IMR-90 (cell line): ENCODE data around the gene PHLDB1. TPM values are rescaled to one million over a fixed set of nuclear protein-coding genes. Genes with fewer than 3 reads are reported as not detected.

Source experiments
- ATAC-seq: fragments of 200-7000 bp; cut with Tn5 transposase; 2 replicates; pipeline ENCODE4 v1.9.1; 2020; ENCODE audit warnings: low read depth, mild to moderate bottlenecking, moderate library complexity
- BruUV-seq: library from RNA; stranded (reverse); fragments of 400-500 nt; replicated peaks from 2 replicates; lab custom pipeline; 2021; lab: Mats Ljungman, UMichigan
- CTCF ChIA-PET: fragments of 300-600 bp; formaldehyde crosslinking; extraction: SDS; loops from one replicate; lab custom pipeline; 2021; ENCODE audit warnings: antibody characterized with exemption; lab: Yijun Ruan, JAX
- POLR2A ChIA-PET: fragments of 300-600 bp; sonication (Branson Sonifier 250); formaldehyde crosslinking; loops from one replicate; lab custom pipeline; 2022; ENCODE audit warnings: antibody characterized with exemption; ENCODE audit not compliant: unreplicated experiment; lab: Charles Lee
- DNase-seq: peaks from one replicate; pipeline ENCODE4 v3.0.0; 2013
- H2AFZ ChIP-seq: replicated peaks from 2 replicates; pipeline ENCODE3; 2013; ENCODE audit warnings: low read length, mild to moderate bottlenecking; ENCODE audit not compliant: poor library complexity
- H2AK5ac ChIP-seq: 2 replicates; pipeline ENCODE4 v1.6.1; 2013; ENCODE audit warnings: low read depth, low read length, inconsistent platforms
- H2AK9ac ChIP-seq: replicated peaks from 2 replicates; pipeline ENCODE3; 2013; ENCODE audit warnings: mild to moderate bottlenecking, low read depth, low read length, moderate library complexity; ENCODE audit not compliant: poor library complexity
- H2BK120ac ChIP-seq: 2 replicates; pipeline ENCODE4 v1.6.1; 2013; ENCODE audit warnings: low read depth, low read length, inconsistent platforms
- H2BK15ac ChIP-seq: 3 replicates; pipeline ENCODE4 v1.6.1; 2013; ENCODE audit warnings: low read depth, low read length, inconsistent platforms
- H2BK20ac ChIP-seq: 2 replicates; pipeline ENCODE4 v1.6.1; 2013; ENCODE audit warnings: low read depth, mild to moderate bottlenecking, inconsistent platforms, low read length, moderate library complexity
- H2BK5ac ChIP-seq: 2 replicates; pipeline ENCODE4 v1.6.1; 2013; ENCODE audit warnings: mild to moderate bottlenecking, low read depth, low read length, inconsistent platforms; ENCODE audit not compliant: poor library complexity, severe bottlenecking
- H3K14ac ChIP-seq: replicated peaks from 2 replicates; pipeline ENCODE4 v1.6.1; 2013; ENCODE audit warnings: low read depth, low read length, inconsistent platforms
- H3K18ac ChIP-seq: 2 replicates; pipeline ENCODE4 v1.6.1; 2013; ENCODE audit warnings: low read depth, low read length, control low read depth
- H3K23ac ChIP-seq: 2 replicates; pipeline ENCODE4 v1.6.1; 2013; ENCODE audit warnings: low read depth, low read length, inconsistent platforms
- H3K27ac ChIP-seq: 2 replicates; pipeline ENCODE4 v1.5.1; 2013; ENCODE audit warnings: mild to moderate bottlenecking, control low read depth, low read length; ENCODE audit not compliant: insufficient read depth
- H3K27me3 ChIP-seq: 2 replicates; pipeline ENCODE4 v1.6.1; 2013; ENCODE audit warnings: low read length; ENCODE audit not compliant: control insufficient read depth, insufficient read depth
- H3K36me3 ChIP-seq: 2 replicates; pipeline ENCODE4 v1.6.1; 2013; ENCODE audit warnings: low read length, mixed read lengths; ENCODE audit not compliant: control insufficient read depth, insufficient read depth
- H3K4ac ChIP-seq: 2 replicates; pipeline ENCODE4 v1.6.1; 2013; ENCODE audit warnings: low read depth, low read length, inconsistent platforms
- H3K4me1 ChIP-seq: 2 replicates; pipeline ENCODE4 v1.6.1; 2013; ENCODE audit warnings: low read length, mixed read lengths; ENCODE audit not compliant: control insufficient read depth, insufficient read depth
- H3K4me2 ChIP-seq: 2 replicates; pipeline ENCODE4 v1.6.1; 2013; ENCODE audit warnings: low read depth, mild to moderate bottlenecking, control low read depth, low read length, moderate library complexity
- H3K4me3 ChIP-seq: 2 replicates; pipeline ENCODE4 v1.5.1; 2013; ENCODE audit warnings: low read depth, mild to moderate bottlenecking, control low read depth, low read length, moderate library complexity; ENCODE audit not compliant: insufficient read depth
- H3K56ac ChIP-seq: 2 replicates; pipeline ENCODE4 v1.6.1; 2013; ENCODE audit warnings: low read length, inconsistent platforms; ENCODE audit not compliant: insufficient read depth; ENCODE audit errors: extremely low read depth
- H3K79me1 ChIP-seq, 2 experiments: 2 replicates each; pipeline ENCODE4 v1.6.1; 2013; ENCODE audit warnings: low read length in 2 of 2, inconsistent platforms in 1 of 2, low read depth in 1 of 2
- H3K9ac ChIP-seq: 2 replicates; pipeline ENCODE4 v1.6.1; 2013; ENCODE audit warnings: low read depth, low read length, control low read depth
- H3K9me1 ChIP-seq: 2 replicates; pipeline ENCODE4 v1.6.1; 2013; ENCODE audit warnings: low read length, inconsistent platforms; ENCODE audit not compliant: insufficient read depth
- H3K9me3 ChIP-seq: 2 replicates; pipeline ENCODE4 v1.6.1; 2013; ENCODE audit warnings: low read length; ENCODE audit not compliant: control insufficient read depth, insufficient read depth
- H4K20me1 ChIP-seq: 2 replicates; pipeline ENCODE4 v1.6.1; 2013; ENCODE audit warnings: low read length, inconsistent platforms; ENCODE audit not compliant: insufficient read depth
- H4K5ac ChIP-seq: 2 replicates; pipeline ENCODE4 v1.6.1; 2013; ENCODE audit warnings: mild to moderate bottlenecking, low read depth, low read length, control low read depth
- H4K8ac ChIP-seq, 2 experiments: 2 replicates each; pipeline ENCODE4 v1.6.1; 2013; ENCODE audit warnings: low read depth in 2 of 2, low read length in 2 of 2, control low read depth in 1 of 2, inconsistent platforms in 1 of 2
- H4K91ac ChIP-seq: 2 replicates; pipeline ENCODE4 v1.6.1; 2013; ENCODE audit warnings: low read depth, low read length, inconsistent platforms; ENCODE audit not compliant: insufficient read depth
- BHLHE40 ChIP-seq: fragments of 150-350 bp; IDR thresholded peaks from 2 replicates; pipeline ENCODE4 v1.6.1; 2016; ENCODE audit warnings: mild to moderate bottlenecking, low read depth, low read length
- CEBPB ChIP-seq: IDR thresholded peaks from 2 replicates; pipeline ENCODE4 v1.6.1; 2012; ENCODE audit warnings: low read depth, low read length, improper control_type of control experiment
- CHD1 ChIP-seq: IDR thresholded peaks from 2 replicates; pipeline ENCODE4 v1.6.1; 2012; ENCODE audit warnings: low read depth, low read length, improper control_type of control experiment
- CTCF ChIP-seq: conservative IDR thresholded peaks from 2 replicates; pipeline ENCODE4 v1.5.1; 2012; ENCODE audit warnings: mild to moderate bottlenecking, low read depth, low read length, improper control_type of control experiment
- FOS ChIP-seq: fragments of 150-350 bp; IDR thresholded peaks from 2 replicates; pipeline ENCODE4 v1.6.1; 2016; ENCODE audit warnings: low read depth, low read length
- MAZ ChIP-seq: IDR thresholded peaks from 2 replicates; pipeline ENCODE4 v1.6.1; 2012; ENCODE audit warnings: low read depth, mild to moderate bottlenecking, low read length, improper control_type of control experiment, moderate library complexity, borderline replicate concordance
- MXI1 ChIP-seq: IDR thresholded peaks from 2 replicates; pipeline ENCODE4 v1.6.1; 2012; ENCODE audit warnings: low read depth, mild to moderate bottlenecking, low read length, moderate library complexity, borderline replicate concordance
- RAD21 ChIP-seq: IDR thresholded peaks from 2 replicates; pipeline ENCODE4 v1.6.1; 2012; ENCODE audit warnings: low read length, improper control_type of control experiment
- RCOR1 ChIP-seq: IDR thresholded peaks from 2 replicates; pipeline ENCODE4 v1.6.1; 2012; ENCODE audit warnings: mild to moderate bottlenecking, low read length, improper control_type of control experiment; ENCODE audit not compliant: insufficient replicate concordance
- RFX5 ChIP-seq: IDR thresholded peaks from 2 replicates; pipeline ENCODE4 v1.8.0; 2012; ENCODE audit warnings: low read depth, mild to moderate bottlenecking, low read length, moderate library complexity
- SMC3 ChIP-seq: fragments of 150-350 bp; IDR thresholded peaks from 2 replicates; pipeline ENCODE4 v1.6.1; 2016; ENCODE audit warnings: low read depth, mild to moderate bottlenecking, antibody characterized with exemption, low read length, moderate library complexity
- WGBS, 2 experiments: methylation state at CpG; one replicate each; pipeline versions ENCODE4 v1.1.5 to v1.1.7; 2013; ENCODE audit warnings: missing lambda C conversion rate in 2 of 2; ENCODE audit not compliant: insufficient read length in 1 of 2; ENCODE audit errors: extremely low coverage in 2 of 2; 5-methylcytosine and 5-hydroxymethylcytosine counted together
- dilution Hi-C: fragments of 300-500 bp; cut with HindIII; formaldehyde crosslinking; loops from one replicate; pipeline ENCODE4 v1.14.3; 2018; ENCODE audit warnings: low sequenced_read_pairs; ENCODE audit not compliant: unreplicated experiment
- in situ Hi-C: fragments of 300-500 bp; cut with MboI; formaldehyde crosslinking; loops from 3 replicates; pipeline ENCODE4 v1.14.3; 2019; ENCODE audit warnings: low sequenced_read_pairs, inconsistent platforms, mixed read lengths
- intact Hi-C: fragments of 100-400 bp; cut with micrococcal nuclease; formaldehyde crosslinking; loops from 2 replicates; pipeline ENCODE4 v1.10.0; 2022
- polyA plus RNA-seq, 3 experiments: library from polyadenylated mRNA; depleted of rRNA; stranded (reverse); fragments of >200 nt; gene quantifications; 2 replicates each; pipeline ENCODE4 v1.2.3, GENCODE V29; 2012; ENCODE audit warnings: low replicate concordance in 1 of 3
- total RNA-seq: library from RNA; depleted of rRNA; stranded (reverse); fragments of >200 nt; gene quantifications from 2 replicates; pipeline ENCODE4 v1.2.3, GENCODE V29; 2012
- TF ChIP-seq, protein P1 (sequence below): fragments of 150-350 bp; IDR thresholded peaks from 2 replicates; pipeline ENCODE4 v1.6.1; 2016; ENCODE audit warnings: low read depth, mild to moderate bottlenecking, low read length, moderate library complexity, borderline replicate concordance

The PHLDB1 gene
- total and polyA plus RNA-seq, 2 of the 4 experiments (the other 2 are of a cell fraction): 40.0 to 90.4 TPM

GRCh38 chr11:118614511-118614910, 7.1 kb downstream of the PHLDB1 start:
- POLR2A ChIA-PET: no interaction called here
- H3K4me1 ChIP-seq: peaks cover 35% of the 10 kb centered on the region
- H3K56ac ChIP-seq: no peak overlapping the region; the same call in 1 of the 2 replicates
- in situ Hi-C loops (no loop called here), dilution Hi-C loops (no loop called here), intact Hi-C loops (no loop called here)
- H2AK5ac ChIP-seq: peak overlapping the region; percentile 79; the same call in 1 of the 2 replicates
- H4K8ac ChIP-seq: peak overlapping the region in 1 of 2 experiments; percentile 58; a peak in 1 of 4 replicates
- no peaks in the 10 kb centered on the region for H3K9me3 ChIP-seq
- TF ChIP-seq RFX5 (no peak), FOS (no peak), MXI1 (no peak), MAZ (no peak), CTCF (no peak), CEBPB (no peak), BHLHE40 (no peak), RCOR1 (no peak), CHD1 (no peak), SMC3 (no peak), RAD21 (no peak)
- TF ChIP-seq, protein P1, sequence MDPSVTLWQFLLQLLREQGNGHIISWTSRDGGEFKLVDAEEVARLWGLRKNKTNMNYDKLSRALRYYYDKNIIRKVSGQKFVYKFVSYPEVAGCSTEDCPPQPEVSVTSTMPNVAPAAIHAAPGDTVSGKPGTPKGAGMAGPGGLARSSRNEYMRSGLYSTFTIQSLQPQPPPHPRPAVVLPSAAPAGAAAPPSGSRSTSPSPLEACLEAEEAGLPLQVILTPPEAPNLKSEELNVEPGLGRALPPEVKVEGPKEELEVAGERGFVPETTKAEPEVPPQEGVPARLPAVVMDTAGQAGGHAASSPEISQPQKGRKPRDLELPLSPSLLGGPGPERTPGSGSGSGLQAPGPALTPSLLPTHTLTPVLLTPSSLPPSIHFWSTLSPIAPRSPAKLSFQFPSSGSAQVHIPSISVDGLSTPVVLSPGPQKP: no peak
- CTCF ChIA-PET: no interaction called here
- peak overlapping the region; percentile 33; the same call in 1 of the 2 replicates for H2BK20ac ChIP-seq
- DNase-seq: no peak
- no peak overlapping the region for H3K9ac ChIP-seq
- H4K5ac ChIP-seq: no peak overlapping the region
- peak overlapping the region; percentile 57 for H2BK120ac ChIP-seq
- peak overlapping the region; percentile 14; the same call in 1 of the 2 replicates for H4K91ac ChIP-seq
- peaks cover 38% of the 10 kb centered on the region for H3K36me3 ChIP-seq
- peaks cover 13% of the 10 kb centered on the region for H4K20me1 ChIP-seq
- no peaks in the 10 kb centered on the region for H3K27me3 ChIP-seq
- peaks cover 38% of the 10 kb centered on the region for H3K9me1 ChIP-seq
- no peak overlapping the region for H3K14ac ChIP-seq
- H3K18ac ChIP-seq: no peak overlapping the region
- BruUV-seq: no TSS peak
- H3K23ac ChIP-seq: peak overlapping the region; percentile 85
- H3K4me3 ChIP-seq: no peak overlapping the region
- H3K27ac ChIP-seq: peak overlapping the region; percentile 26
- H2AK9ac ChIP-seq: peak overlapping the region; percentile 23
- H2AFZ ChIP-seq: no peak overlapping the region
- H3K4ac ChIP-seq: peak overlapping the region; percentile 65
- H2BK15ac ChIP-seq: peak overlapping the region; percentile 46; the same call in 2 of the 3 replicates
- no peak for ATAC-seq
- WGBS, 2 experiments: no CpG with 5 or more reads among the region's 7 CpGs
- H3K4me2 ChIP-seq: no peak overlapping the region
- peaks cover 26 to 55% of the 10 kb centered on the region in 2 experiments; a peak in 3 of 4 replicates for H3K79me1 ChIP-seq
- peak overlapping the region; percentile 58 for H2BK5ac ChIP-seq
